Testis (tissue), 2 donors: ENCODE measurements around the gene IDUA.

Source experiments
- CTCF ChIP-seq, 3 experiments: fragments of 450-650 bp in 2 of 3; fragments of 200-600 bp in 1 of 3; sonication (generic) in 1 of 3; IDR thresholded peaks; one replicate each; pipeline ENCODE4 v1.5.1; 2016 to 2019; ENCODE audit warnings: antibody characterized with exemption in 3 of 3, mild to moderate bottlenecking in 2 of 3, moderate library complexity in 1 of 3
- POLR2A ChIP-seq: fragments of 450-650 bp; IDR thresholded peaks from one replicate; pipeline ENCODE4 v1.6.1; 2017; ENCODE audit warnings: antibody characterized with exemption, mild to moderate bottlenecking, moderate library complexity

DNA sequence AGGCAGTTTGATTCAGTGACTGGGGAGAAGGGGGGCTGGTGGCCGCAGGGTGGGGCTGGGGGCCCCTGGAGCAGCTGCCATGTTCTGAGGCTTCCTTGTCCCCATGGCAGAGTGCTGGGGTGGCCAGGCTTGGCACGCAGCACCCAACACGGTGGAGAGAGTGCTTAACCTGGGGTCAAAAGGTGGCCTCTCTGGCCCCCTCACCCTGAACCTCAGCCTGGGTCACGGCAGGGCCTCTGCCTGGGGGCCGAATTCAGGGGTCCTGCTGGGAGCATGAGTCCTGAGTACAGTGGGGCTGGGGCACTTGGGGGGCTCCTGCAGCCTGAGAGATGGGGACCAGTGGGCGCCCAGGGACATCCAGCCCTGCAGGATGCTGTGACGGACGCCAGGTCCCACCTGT is 44.5 kb downstream of the IDUA start:
- TF ChIP-seq CTCF (IDR thresholded peaks at IDR 0.05), result no peak
- TF ChIP-seq POLR2A, result no peak
